Measurements from ENCODE around the gene CDO1. TPM values are rescaled to one million over a fixed set of nuclear protein-coding genes. Genes with fewer than 3 reads are reported as not detected.
"Not testable (repeated sequence)": the region's sequence is repeated elsewhere in the genome, so short reads cannot be mapped to it uniquely, and the experiment has no call there.

Gene CDO1
- total RNA-seq, 1 donor from 2014 or later = 73.2 TPM

DNA sequence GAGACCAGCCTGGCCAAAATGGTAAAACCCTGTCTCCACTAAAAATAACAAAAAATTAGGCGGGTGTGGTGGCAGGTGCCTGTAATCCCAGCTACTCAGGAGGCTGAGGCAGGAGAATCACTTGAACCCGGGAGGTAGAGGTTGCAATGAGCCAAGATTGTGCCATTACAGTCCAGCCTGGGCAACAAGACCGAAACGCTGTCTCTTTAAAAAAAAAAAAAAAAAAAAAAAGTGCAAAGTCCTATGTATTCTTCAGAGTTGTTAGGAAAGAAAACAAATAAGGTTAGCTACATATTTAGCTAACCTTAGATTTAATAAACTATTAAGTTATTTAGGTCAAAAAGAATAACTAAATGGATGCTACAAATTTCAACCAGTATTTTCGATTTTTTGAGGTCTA, 13.5 kb upstream of the CDO1 start:
- no peak for DNase-seq

DNA sequence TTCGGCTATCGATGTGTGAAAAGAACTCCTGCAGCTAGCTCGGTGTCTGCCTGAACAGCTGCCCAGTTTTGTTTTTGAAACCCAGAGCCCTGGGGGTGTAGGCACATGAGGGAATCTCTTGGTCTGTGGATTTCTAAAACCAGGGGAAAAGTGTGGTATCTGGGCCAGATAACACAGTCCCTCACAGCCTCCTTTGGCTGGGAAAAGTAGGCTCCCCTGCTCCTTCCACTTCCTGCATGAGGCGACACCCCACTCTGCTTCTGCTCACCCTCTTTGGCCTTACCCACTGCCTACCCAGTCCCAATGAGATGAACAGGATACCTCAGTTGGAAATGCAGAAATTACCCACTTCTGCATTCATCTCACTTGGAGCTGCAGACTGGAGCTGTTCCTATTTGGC, 9.5 kb upstream of the CDO1 start:
- no peak for DNase-seq

DNA sequence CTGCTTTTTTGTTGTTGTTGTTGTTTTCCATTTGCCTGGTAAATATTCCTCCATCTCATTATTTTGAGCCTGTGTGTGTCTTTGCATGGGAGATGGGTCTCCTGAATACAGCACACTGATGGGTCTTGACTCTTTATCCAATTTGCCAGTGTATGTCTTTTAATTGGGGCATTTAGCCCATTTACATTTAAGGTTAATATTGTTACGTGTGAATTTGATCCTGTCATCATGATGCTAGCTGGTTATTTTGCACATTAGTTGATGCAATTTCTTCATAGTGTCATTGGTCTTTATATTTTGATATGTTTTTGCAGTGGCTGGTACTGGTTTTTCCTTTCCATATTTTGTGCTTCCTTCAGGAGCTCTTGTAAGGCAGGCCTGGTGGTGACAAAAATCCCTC, 8.5 kb upstream of the CDO1 start:
- DNase-seq = not testable (repeated sequence)

DNA sequence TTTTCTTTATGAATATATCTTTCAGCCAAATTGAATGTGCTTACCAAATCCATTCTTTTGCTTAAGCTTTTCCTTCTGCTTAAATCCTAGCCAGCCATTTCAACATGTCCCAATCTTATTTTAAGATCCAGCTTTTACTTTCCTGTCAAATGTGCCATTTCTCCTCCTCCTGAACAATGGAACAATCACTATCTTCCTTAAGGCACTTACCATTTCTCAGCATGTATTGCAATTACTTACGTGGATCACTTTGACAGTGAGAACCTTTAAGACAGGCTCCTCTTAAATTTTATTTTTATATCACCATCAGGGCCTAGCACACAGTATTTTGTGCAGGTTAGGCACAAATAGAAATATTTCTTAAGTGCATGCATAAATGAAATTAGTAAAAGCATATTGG, 4.4 kb upstream of the CDO1 start:
- DNase-seq = no peak

DNA sequence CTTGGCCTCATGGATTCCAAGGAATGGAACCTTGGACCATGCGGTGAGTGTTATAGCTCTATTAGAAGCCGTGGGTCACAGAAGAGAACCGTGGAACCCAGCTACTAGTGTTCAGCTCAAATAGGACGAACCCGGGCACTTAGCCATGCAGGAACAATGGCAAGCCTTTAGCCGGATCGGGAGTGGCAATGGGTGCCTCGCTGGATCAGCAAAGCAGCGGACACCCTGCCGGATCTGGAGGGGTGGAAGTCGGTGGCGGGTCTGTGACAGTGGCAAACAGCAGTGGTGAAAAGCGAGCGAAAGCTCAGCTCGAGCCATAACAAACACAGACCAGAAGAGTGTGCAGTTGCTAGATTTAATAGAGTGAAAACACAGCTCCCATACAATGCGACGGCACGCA, 2.4 kb upstream of the CDO1 start:
- DNase-seq = no peak

DNA sequence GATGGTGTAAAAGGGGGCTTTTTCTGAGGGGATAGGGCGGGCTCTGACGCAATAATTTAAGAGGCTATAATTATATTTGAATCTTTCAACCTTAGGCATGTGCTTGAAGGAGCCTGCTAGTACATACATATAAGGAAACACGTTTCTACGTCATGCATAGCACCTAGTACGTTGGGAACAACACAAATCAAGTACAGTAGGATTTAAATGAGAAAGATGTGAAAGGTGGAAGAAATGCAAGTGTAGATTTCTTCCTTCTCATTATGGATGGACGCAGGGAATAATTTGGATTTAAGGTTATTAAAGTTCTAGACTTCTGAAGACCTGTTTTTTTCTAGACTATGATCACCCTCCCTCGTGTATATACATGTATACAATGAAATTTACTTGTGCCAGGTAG, 927 bp upstream of the CDO1 start:
- no peak for DNase-seq

DNA sequence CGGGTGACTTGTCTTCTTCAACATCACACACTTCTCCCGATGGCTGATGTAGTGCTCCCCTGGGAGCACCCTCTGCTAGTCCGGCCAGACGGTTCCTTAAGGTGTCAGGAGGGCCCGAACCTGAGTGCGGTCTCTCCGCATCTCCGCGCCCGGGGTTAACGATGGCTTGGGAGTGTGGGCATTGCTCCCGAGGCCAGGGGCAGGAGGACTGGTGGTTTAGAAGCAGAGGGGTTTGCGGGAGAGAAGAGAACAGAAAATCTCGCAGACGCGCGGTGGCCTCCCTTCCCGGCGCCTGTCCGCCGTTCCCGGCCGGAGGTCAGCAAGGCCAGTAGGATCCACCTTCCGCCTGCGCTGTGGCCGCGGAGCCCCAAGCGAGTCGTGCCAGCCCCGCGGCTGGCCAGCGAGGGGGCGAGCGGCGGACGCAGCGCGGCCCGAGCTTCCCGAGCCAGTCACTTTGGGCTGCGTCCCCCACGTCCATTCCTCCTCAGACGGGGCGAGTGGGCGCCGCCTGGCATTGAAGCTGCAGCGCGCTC, 700 bp downstream of the CDO1 start:
- no peak for DNase-seq

DNA sequence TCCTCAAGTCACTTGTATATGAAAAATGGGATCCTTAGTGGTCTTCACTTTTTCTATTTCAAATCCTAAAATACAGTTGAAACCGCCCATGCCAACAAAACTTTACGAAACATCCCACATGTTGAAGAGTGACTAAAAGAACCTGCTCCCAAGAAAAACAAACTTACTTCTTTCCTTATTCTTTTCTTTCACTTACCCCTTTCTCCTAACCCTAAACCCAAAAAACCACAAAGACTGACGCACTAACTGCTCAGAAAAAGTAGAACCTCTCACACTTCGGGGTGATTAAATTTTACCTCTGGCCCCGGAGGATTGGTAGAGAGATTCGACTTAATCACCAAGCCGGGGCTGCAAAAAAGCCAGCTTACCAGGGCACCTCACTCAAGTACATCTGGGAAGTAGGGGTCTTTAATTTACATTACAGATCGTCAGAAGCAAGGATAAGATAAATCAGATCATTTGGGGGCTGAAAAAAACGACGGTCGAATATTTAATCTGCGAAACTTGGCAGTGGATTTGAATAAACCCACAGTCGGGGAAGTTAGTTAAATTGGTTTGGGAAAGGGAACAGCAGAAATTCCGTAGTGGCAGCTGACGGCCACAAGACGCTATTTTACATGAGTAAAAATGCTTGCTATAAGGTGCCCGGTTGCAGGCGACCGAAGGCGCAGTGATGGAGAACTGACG, 1.3 kb downstream of the CDO1 start:
- no peak for DNase-seq

DNA sequence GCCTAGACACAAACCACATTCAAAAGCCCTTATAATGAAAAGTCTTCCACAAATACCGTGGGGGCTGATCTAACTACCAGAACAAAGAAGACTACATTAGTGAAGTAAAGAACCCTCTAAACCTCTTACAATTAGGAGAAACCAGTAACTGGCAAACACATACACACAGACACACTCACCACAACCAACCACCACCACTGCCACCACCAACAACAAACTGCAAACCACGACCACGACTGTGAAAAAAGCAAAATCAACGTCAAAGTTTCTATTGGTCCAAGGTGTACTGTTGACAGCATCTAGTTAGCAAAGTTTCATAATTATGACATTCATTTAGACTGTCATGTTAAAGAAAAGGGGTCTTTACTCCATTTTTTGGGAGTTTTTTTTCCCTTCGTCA, 2.7 kb downstream of the CDO1 start:
- DNase-seq = no peak

DNA sequence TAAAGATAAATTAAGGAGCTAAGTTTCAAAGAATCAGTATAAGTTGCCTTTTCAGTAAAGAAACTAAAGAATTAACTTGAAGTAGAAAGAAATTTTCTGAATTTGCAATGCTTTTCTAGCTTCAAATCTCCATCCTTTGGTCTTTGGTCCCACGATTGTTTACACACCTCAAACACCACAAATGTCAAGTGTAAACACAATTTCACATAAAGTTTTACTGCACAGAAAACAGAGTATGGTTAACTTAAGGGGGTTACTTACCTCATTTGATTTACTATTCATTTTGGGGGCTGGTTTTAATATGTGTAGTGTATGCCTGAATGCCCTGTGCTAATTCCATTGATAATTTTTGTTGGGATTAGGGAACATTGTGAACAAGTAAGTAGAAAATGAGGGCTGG, 4.1 kb downstream of the CDO1 start:
- DNase-seq = no peak

DNA sequence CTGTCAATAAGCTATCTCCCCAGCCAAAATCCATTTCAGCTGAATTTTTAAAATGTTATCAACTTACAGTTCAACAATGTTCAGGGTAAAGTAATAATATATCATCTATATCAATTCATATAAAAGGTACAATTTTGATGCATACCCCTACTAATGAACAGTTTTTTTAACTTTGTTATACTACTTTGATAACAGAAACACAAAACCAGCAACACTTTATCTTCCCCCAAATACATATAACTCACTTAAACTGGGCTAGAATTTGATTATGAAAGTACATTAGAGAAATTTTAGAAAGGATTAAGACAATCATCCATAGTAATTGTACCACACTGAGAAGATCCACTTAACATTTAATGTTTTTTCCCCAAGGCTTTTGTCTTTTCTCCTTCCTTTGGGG, 5.1 kb downstream of the CDO1 start:
- DNase-seq = no peak

DNA sequence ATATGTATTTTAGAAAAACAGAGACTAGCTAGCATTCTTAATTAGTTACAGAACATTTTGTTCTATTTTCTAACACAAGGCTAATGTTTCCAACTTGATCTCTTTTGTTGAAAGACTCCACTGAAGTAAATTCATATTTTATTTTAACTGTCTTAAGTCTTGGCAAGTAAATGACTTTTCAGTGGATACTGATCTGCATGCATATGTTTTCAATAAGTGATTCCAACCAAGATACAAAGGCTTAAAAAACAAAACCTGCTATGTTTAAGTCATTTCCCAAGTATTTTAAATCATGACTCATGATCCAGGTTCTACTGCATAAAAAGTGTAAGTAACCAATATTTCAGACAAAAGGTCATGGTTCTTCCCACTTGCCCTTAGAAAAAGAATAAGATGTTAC, 5.7 kb downstream of the CDO1 start:
- no peak for DNase-seq

DNA sequence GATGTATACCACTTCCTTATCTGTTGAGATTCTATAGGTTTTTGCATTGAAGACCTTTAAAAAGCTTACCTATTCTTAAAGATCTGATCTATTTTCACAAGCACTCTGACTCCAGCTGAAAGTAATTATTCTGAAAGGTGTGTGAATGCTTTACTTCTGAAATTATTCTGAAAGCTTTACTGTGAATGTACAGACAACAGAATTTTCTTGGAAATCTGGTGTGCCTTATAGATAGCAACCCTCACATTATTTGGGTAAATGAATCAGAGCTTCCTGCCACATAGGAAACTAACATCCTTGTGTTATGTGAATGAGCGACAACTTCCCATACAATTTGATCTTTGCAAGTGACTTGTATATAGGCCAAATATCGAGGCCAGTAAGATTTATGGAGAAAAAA, 6.5 kb downstream of the CDO1 start:
- DNase-seq = no peak

DNA sequence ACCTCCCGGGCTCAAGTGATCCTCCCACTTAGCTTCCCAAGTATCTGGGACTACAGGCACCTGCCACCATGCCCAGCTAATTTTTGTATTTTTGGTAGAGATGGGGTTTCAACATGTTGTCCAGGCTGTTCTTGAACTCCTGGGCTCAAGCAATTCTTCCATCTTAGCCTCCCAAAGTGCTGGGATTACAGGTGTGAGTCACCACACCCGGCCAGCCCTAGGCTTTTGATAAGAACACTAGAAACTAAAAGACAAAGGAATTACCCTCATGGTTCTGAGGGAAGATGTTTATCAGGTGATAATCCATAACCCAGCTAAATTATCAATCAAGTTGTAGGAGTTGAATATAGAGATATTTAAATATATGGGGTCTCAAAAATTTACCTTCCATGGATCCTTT, 8.4 kb downstream of the CDO1 start:
- DNase-seq = not testable (repeated sequence)

DNA sequence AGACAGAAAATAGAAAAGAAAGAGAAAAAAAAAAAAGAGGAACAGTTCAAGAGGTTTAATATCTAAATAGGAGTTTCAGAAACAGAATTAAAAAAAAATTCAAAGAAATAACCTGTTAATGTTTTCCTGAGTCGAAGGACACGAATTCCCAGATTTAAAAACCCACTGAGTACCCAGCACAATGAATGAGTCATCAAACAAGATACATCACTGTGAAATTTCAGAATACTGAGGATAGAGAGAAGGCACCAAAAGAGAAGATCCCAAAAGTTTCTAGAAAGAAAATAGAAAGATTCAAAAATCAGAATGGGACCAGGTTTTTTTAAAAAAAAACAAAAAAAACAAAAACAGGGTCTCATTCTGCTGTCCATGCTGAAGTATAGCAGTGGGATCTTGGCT, 8.8 kb downstream of the CDO1 start:
- no peak for DNase-seq

DNA sequence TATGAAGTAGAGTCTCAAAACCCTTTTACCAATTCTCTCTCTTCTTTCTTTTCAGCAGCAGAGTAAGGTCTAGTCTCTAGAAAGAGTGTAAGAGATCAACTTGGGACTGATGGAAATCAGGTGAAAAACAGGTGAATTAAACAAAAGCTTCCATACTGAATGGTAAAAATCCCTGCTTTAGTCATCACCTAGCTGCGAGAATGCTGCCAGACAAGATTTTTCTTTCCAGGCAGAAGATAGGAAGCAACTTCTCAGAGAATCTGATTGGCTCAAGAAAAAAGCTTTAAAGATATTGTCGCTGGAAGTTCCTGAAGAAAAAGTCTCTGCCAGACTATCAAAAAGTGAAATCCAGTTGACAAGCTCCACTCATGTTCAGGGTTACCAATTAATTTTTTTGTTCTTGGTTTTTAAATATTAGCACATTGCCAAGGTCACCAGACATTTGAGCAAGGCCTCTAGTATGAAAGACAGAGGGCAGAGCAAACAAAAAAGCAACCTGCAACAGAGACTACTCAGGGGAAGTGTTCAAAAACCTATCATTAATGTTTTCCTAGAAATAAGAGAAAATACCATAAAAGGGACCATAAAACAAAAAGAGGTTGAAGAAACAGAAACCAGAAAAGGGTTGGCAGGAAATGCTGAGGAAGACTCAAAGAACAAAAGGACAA, 9.3 kb downstream of the CDO1 start:
- DNase-seq = no peak

DNA sequence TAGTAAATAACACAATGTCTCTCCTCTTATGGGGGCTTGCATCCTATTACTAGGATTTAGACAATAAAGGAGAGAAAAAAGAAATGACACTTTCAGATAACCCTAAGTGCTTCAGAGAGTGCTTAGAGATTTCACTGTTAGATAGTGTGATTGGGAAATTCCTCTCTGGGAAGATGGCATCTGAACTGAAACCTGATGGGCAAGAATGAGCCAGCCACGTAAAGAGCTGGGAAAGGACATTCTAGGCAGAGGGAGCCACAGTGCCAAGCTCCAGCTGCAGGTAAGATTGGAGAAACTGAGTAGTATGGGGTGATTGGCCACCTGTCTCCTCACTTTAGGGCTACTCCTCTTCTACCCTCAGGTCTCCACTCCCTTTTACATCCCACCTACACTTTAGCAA, 14.5 kb downstream of the CDO1 start:
- no peak for DNase-seq

DNA sequence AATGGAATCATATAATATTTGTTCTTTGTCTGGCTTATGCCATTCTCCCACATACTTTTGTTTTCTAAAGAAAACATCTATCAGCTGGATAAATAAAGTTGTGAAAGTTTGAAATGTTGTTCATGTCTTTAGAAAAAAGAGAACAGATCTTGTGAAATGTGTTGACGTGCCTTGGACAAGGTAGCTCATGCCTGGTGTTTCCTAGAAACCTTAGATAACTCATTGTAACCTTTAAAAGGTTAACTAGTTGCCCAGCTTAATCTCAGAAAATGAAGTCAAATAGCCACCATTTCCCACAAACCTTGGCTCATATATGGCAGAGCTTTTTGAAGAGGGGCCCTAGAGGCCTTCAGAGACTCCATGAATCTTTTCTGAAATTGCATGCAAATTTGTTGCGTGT, 15.3 kb downstream of the CDO1 start:
- DNase-seq = no peak

DNA sequence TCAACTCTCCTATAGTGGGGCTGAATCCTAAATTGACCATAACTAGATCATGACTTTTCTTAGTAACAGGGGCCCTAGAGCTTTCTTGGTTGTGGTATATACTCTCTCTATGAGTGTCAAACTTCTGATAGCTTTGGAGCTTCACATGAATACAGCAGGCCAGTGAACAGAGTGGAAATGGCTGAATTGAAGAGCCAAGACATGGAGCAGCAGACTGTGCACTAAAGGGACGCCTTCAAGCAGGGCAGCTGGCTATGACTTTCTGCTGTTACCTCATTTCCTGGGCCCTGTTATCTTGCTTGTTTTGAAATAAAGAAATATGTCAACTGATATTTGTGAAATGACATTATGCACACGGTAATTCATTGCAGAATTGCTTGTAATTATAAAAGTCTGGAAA, 16.4 kb downstream of the CDO1 start:
- DNase-seq = no peak

DNA sequence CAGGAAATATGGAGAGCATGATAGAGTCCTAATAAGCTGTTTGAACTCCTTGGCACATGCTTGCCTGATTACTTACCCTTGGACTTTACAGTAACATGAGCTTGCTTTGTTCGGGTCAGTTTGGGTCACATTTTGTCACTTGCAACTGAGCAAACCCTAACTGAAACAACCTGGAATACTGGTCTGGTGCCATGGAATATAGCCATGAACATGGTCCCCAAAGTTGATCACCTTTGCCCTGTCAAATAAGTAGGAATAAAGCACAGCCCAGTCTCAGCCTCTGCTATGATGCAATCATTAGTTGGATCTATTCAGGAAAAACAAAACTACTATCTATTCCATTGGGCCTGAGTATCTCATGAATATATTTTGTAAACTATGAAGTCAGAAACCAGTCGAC, 18.2 kb downstream of the CDO1 start:
- DNase-seq = no peak

DNA sequence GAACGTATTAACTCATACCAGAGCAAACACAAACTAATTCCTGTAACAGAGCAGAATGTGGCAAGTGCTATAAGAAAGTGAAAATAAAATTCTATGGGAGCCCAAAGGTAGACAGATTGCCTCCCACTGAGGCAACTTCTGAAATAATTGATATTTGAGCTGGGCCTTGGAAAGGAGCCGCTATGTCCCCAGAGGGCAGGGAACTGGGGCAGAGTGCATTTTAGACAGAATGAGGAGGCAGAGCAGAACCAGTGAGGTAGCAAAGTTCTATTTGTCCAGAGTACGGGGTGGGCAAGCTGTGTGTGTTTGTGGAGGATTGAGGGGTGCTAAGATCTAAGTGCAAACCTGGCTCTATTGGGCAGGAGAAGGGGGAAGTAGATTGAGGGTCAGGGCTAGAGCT, 19.8 kb downstream of the CDO1 start:
- DNase-seq = no peak

DNA sequence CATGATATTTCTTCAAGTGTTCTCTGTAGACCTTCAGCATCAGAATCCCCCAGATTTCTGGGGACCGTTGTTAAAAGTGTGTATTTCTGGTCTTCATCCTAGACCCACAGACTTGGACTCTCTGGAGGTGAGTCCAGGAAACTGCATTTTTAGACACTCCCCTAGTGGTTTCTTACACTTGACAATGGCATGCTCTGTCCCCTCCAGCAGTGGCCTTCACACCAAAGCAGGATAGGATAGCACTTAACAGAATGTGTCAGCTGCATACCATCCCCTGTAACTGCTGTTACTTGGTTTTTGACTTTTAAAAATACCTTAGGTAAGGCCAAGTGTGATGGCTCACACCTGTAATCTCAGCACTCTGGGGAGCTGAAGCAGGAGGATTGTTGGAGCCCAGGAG, 20.8 kb downstream of the CDO1 start:
- DNase-seq = no peak

DNA sequence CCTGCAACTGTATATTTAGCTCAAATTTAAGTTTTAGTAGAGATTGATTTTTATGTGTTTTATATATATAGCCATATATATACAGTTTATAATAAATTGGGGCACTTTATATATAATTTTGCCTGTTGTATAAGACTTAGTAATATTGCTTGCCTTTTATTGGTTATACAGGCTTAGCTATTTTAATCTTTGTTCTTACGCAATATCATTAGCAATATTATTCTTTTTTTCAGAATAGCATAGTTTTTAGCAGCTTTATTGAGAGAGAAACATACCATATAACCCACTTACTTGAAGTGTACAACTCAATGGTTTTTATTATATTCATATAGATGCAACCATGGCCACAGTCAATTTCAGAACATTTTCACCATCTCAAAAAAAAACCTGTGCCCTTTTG, 28.0 kb downstream of the CDO1 start:
- no peak for DNase-seq

DNA sequence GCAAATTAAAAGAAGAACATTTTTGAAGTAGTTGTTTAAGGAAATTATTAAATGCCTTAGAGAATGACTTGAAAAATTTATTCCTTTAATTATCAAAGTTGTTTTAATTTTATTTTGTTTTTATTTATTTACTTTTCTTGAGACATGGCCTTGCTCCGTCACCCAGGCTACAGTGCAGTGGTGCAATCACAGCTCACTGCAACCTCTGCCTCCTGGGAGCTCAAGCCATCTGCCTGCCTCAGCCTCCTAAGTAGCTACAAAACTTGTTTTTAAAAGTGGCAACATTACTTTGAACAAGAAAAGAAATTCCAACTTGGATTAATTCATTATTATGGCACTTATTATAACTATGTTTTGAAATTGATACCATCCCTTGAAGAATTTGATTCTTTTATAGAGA, 29.0 kb downstream of the CDO1 start:
- no peak for DNase-seq

Data from occipital lobe (tissue), 2 donors.